ENCODE results near the gene HAPSTR1. TPM values are rescaled to one million over a fixed set of nuclear protein-coding genes. Genes with fewer than 3 reads are reported as not detected.
A peak's percentile ranks its signal among the peaks of the same experiment; 100 is the strongest.
"Not testable (repeated sequence)": the region's sequence is repeated elsewhere in the genome, so short reads cannot be mapped to it uniquely, and the experiment has no call there.

HAPSTR1 gene
- total and polyA plus RNA-seq, 2 donors (not counting 3 experiments of a cell fraction or from before 2014, with no cell fraction given) = 15.7 to 63.7 TPM

DNA sequence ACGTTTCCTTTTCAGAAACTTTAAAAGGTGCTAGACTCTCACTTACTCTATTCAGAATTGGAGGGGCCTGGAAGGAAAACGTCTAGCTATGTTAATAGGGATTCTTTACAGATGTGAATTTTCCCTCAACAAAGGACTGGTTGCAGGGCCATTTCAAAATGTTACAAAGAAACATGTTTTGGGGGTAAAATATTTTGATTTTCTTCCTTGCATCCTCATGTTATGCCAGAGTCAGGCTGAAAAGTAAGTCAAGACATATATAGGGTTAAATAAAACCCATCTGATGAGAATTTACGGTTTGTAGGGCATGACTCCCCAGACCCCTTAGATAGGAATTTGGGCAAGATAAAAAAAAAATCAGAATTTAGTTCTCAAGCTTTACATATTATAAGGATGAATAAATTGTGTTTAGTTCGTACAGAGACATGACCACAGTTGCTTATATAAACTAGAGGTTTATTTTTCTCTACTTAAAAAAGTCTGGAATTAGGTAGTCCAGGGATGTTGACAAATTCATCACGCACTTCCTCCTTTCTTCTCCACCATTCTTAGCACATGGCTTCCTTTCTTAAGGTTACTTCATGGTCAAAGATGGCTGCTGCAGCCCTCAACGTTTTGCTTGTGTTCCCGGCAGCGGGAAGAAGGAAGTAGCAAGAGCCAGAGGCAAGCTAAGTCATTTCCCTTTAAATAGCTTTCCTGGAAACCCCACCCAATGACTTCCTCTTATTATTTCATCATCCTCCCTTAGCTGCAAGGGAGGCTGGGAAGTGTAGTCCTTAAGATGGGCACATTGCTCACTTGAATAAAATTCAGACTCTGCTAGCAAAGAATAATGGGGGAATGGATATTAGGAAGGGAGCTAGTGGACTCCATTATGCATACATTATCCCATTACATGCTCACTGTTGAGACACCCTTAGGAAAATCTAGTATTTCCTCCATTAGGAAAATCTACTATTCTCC is 12.7 kb upstream of the HAPSTR1 start:
- H3K27me3 ChIP-seq (ENCODE audit: control insufficient read depth in 2 of 2, insufficient read depth in 2 of 2, low read length in 2 of 2); H3K9me3 ChIP-seq (replicated peaks; ENCODE audit: control insufficient read depth, insufficient read depth, low read length); H3K79me2 ChIP-seq (ENCODE audit: control insufficient read depth, insufficient read depth, low read length); dilution Hi-C loops (cut with MboI; ENCODE audit: extremely low pct_ligation_motif_present, low sequenced_read_pairs); H3K4me2 ChIP-seq (ENCODE audit: insufficient read depth, low read length); H4K20me1 ChIP-seq (replicated peaks; ENCODE audit: control insufficient read depth, extremely low read depth, insufficient read depth, low read length); H3K4me1 ChIP-seq (ENCODE audit: control insufficient read depth, extremely low read depth, insufficient read depth, low read length); H3K36me3 ChIP-seq (ENCODE audit: control insufficient read depth in 2 of 2, extremely low read depth in 1 of 2, insufficient read depth in 2 of 2, low read length in 2 of 2); H3K4me3 ChIP-seq (replicated peaks in 1 of 3; ENCODE audit: insufficient read depth in 1 of 3, low read depth in 1 of 3, low read length in 3 of 3); H3K9me1 ChIP-seq (replicated peaks; ENCODE audit: control insufficient read depth, extremely low read depth, insufficient read depth, low read length): not testable (repeated sequence)
- TF ChIP-seq JUN (IDR thresholded peaks at IDR 0.05; ENCODE audit: borderline replicate concordance, insufficient read depth, insufficient read length, low read depth) = peak; percentile 75
- DNase-seq (ENCODE audit: low read depth, low spot score) (peak; percentile 81), FAIRE-seq (peak; percentile 83)
- ChIA-PET CTCF (interaction anchor here (0.6 to 1.5 kb wide), 7 partner anchors 10 to 117 kb away, joined by 3 to 8 read pairs (median 3); partner anchors contain the start of gene HAPSTR1), POLR2A (interaction anchor here (0.6 to 2.4 kb wide), 5 partner anchors 12 to 31 kb away, joined by 3 to 26 read pairs (median 4); partner anchors contain the start of gene HAPSTR1)
- peak overlapping the region; percentile 38 for H2AFZ ChIP-seq (ENCODE audit: low read depth, low read length)
- BruUV-seq (replicated peaks) = TSS peak; percentile 98
- intact Hi-C loops (cut with micrococcal nuclease) = loop anchor here (1.0 to 2.0 kb wide), 3 partner anchors 13 to 46 kb away; partner anchors contain the start of gene HAPSTR1
- H3K27ac ChIP-seq (ENCODE audit: insufficient read depth, low read depth, low read length) = peak overlapping the region; percentile 55
- peak overlapping the region; percentile 16 for H3K9ac ChIP-seq (replicated peaks; ENCODE audit: extremely low read depth, insufficient read depth, low read length)

DNA sequence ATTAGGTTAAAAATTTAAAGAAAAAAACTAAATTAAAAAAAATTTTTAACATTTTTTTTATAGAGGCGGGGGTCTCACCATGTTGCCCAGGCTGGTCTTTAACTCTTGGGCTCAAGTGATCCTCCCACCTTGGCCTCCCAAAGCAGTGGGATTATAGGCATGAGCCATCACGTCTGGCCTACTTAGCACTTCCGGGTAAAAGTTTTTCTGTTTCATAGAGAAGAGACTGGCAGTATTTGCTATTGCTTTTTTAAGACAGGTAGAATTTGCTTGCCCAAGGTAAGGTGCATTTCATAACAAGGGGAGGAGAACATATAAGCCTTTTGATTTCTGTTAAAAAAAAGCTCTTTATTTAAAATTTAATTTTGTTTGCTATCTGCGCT is 12.0 kb upstream of the HAPSTR1 start:
- TF ChIP-seq JUN (IDR thresholded peaks at IDR 0.05; ENCODE audit: borderline replicate concordance, insufficient read depth, insufficient read length, low read depth) (no peak), POLR2A (IDR thresholded peaks at IDR 0.05; ENCODE audit: low read depth, low read length) (no peak), POLR2AphosphoS5 (IDR thresholded peaks at IDR 0.05; ENCODE audit: insufficient read depth, low read depth, low read length) (no peak), EZH2 (IDR thresholded peaks at IDR 0.05; ENCODE audit: borderline replicate concordance, low read depth, low read length, severe bottlenecking) (no peak), GATA2 (IDR thresholded peaks at IDR 0.05; ENCODE audit: insufficient read depth, insufficient read length, low read depth, low read length) (no peak), FOS (IDR thresholded peaks at IDR 0.05; ENCODE audit: borderline replicate concordance, insufficient read depth, low read length) (no peak), MYC (IDR thresholded peaks at IDR 0.05; ENCODE audit: low read depth, low read length) (no peak)
- TF ChIP-seq, protein P1, sequence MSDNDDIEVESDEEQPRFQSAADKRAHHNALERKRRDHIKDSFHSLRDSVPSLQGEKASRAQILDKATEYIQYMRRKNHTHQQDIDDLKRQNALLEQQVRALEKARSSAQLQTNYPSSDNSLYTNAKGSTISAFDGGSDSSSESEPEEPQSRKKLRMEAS (IDR thresholded peaks at IDR 0.05; ENCODE audit: insufficient read depth, insufficient read length) = no peak
- TF ChIP-seq, protein P2, sequence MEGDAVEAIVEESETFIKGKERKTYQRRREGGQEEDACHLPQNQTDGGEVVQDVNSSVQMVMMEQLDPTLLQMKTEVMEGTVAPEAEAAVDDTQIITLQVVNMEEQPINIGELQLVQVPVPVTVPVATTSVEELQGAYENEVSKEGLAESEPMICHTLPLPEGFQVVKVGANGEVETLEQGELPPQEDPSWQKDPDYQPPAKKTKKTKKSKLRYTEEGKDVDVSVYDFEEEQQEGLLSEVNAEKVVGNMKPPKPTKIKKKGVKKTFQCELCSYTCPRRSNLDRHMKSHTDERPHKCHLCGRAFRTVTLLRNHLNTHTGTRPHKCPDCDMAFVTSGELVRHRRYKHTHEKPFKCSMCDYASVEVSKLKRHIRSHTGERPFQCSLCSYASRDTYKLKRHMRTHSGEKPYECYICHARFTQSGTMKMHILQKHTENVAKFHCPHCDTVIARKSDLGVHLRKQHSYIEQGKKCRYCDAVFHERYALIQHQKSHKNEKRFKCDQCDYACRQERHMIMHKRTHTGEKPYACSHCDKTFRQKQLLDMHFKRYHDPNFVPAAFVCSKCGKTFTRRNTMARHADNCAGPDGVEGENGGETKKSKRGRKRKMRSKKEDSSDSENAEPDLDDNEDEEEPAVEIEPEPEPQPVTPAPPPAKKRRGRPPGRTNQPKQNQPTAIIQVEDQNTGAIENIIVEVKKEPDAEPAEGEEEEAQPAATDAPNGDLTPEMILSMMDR (IDR thresholded peaks at IDR 0.05; ENCODE audit: extremely low read depth in 1 of 2, insufficient read depth in 1 of 2, low read depth in 1 of 2, low read length in 2 of 2) = no peak
- POLR2A ChIA-PET = interaction anchor here (0.6 to 2.4 kb wide), 5 partner anchors 12 to 32 kb away, joined by 3 to 26 read pairs (median 4); partner anchors contain the start of gene HAPSTR1

More for the DNA sequence above, 12.0 kb upstream of the HAPSTR1 start:
- FAIRE-seq (no peak), DNase-seq (ENCODE audit: low read depth, low spot score) (no peak)
- BruUV-seq (replicated peaks) = no TSS peak
- no peaks in the 10 kb centered on the region for H3K79me2 ChIP-seq (ENCODE audit: control insufficient read depth, insufficient read depth, low read length)
- H3K9me3 ChIP-seq (replicated peaks; ENCODE audit: control insufficient read depth, insufficient read depth, low read length) = no peaks in the 10 kb centered on the region
- no peaks in the 10 kb centered on the region for H3K9me1 ChIP-seq (replicated peaks; ENCODE audit: control insufficient read depth, extremely low read depth, insufficient read depth, low read length)
- no peaks in the 10 kb centered on the region for H3K36me3 ChIP-seq (ENCODE audit: control insufficient read depth in 2 of 2, extremely low read depth in 1 of 2, insufficient read depth in 2 of 2, low read length in 2 of 2)
- H3K4me1 ChIP-seq (ENCODE audit: control insufficient read depth, extremely low read depth, insufficient read depth, low read length) = peaks cover 5% of the 10 kb centered on the region
- no peak overlapping the region for H2AFZ ChIP-seq (ENCODE audit: low read depth, low read length)
- H3K9ac ChIP-seq (replicated peaks; ENCODE audit: extremely low read depth, insufficient read depth, low read length) = no peak overlapping the region
- H3K4me2 ChIP-seq (ENCODE audit: insufficient read depth, low read length) = no peak overlapping the region
- H4K20me1 ChIP-seq (replicated peaks; ENCODE audit: control insufficient read depth, extremely low read depth, insufficient read depth, low read length) = no peaks in the 10 kb centered on the region
- intact Hi-C loops (cut with micrococcal nuclease) = loop anchor here (1.0 to 2.0 kb wide), 3 partner anchors 12 to 47 kb away; partner anchors contain the start of gene HAPSTR1
- H3K4me3 ChIP-seq (replicated peaks in 1 of 3; ENCODE audit: insufficient read depth in 1 of 3, low read depth in 1 of 3, low read length in 3 of 3) = no peak overlapping the region
- H3K27me3 ChIP-seq (ENCODE audit: control insufficient read depth in 2 of 2, insufficient read depth in 2 of 2, low read length in 2 of 2) = no peaks in the 10 kb centered on the region
- dilution Hi-C loops (cut with MboI; ENCODE audit: extremely low pct_ligation_motif_present, low sequenced_read_pairs) = no loop called here
- peak overlapping the region; percentile 41 for H3K27ac ChIP-seq (ENCODE audit: insufficient read depth, low read depth, low read length)
- CTCF ChIA-PET = interaction anchor here (0.6 to 1.5 kb wide), 6 partner anchors 12 to 96 kb away, joined by 3 to 8 read pairs (median 4); partner anchors contain the start of gene HAPSTR1
